Loucy (cell line): ENCODE measurements around the gene LILRA5.

Experiments
- EZH2phosphoT487 ChIP-seq: fragments of 200-600 bp; IDR thresholded peaks from 2 replicates; pipeline ENCODE4 v1.6.1; 2018; ENCODE audit warnings: antibody characterized with exemption, mild to moderate bottlenecking, moderate library complexity, borderline replicate concordance
- TF ChIP-seq, protein P1 (sequence below): fragments of 200-600 bp; sonication (generic); conservative IDR thresholded peaks from 2 replicates; pipeline ENCODE4 v1.5.1; 2014; ENCODE audit warnings: mild to moderate bottlenecking, antibody characterized with exemption, low read length

DNA sequence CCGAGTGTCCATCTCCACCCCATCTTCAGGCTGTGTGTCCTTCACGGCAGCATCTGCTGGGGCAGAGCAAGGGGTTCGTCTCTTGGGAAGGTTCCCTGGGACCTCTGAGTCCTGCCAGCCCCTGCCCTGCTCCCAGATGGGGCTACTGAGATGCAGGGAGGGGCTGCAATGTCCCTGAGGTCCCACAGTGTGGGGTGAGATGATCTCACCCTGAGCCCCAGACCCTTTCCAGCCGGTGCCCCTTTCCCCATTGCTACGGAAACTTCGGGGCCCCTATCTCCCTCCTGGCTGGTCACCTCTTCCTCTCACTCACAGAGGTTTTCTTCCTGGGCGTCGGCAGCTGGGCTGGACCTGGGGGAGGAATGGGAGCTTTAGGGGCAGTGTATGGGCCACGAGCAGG is 37.0 kb downstream of the LILRA5 start:
- TF ChIP-seq, protein P1, sequence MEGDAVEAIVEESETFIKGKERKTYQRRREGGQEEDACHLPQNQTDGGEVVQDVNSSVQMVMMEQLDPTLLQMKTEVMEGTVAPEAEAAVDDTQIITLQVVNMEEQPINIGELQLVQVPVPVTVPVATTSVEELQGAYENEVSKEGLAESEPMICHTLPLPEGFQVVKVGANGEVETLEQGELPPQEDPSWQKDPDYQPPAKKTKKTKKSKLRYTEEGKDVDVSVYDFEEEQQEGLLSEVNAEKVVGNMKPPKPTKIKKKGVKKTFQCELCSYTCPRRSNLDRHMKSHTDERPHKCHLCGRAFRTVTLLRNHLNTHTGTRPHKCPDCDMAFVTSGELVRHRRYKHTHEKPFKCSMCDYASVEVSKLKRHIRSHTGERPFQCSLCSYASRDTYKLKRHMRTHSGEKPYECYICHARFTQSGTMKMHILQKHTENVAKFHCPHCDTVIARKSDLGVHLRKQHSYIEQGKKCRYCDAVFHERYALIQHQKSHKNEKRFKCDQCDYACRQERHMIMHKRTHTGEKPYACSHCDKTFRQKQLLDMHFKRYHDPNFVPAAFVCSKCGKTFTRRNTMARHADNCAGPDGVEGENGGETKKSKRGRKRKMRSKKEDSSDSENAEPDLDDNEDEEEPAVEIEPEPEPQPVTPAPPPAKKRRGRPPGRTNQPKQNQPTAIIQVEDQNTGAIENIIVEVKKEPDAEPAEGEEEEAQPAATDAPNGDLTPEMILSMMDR, result no peak
- no peak for TF ChIP-seq EZH2phosphoT487
